UCSD-AML1 (cell line): Measurements from ENCODE around the gene CEBPG.

Experiments used
- DNase-seq: peaks from one replicate; lab custom pipeline; 2025; ENCODE audit not compliant: unreplicated experiment; lab: John Stamatoyannopoulos, UW

Gene CEBPG

GRCh38 chr19:33350538-33351309 lies 22.8 kb upstream of the CEBPG start:
- DNase-seq: no peak

- DNase-seq: no peak
Observed at GRCh38 chr19:33355535-33355934, 18.0 kb upstream of the CEBPG start.

GRCh38 chr19:33357556-33357955 lies 16.0 kb upstream of the CEBPG start:
- no peak for DNase-seq

GRCh38 chr19:33358408-33358807 lies 15.1 kb upstream of the CEBPG start:
- no peak for DNase-seq

- no peak for DNase-seq
Observed at GRCh38 chr19:33359581-33359980, 13.9 kb upstream of the CEBPG start.

GRCh38 chr19:33362508-33363228 lies 10.8 kb upstream of the CEBPG start:
- no peak for DNase-seq

GRCh38 chr19:33363476-33363875 lies 10.0 kb upstream of the CEBPG start:
- no peak for DNase-seq

- no peak for DNase-seq
Observed at GRCh38 chr19:33365691-33366090, 7.8 kb upstream of the CEBPG start.

- DNase-seq: no peak
Observed at GRCh38 chr19:33366127-33366526, 7.4 kb upstream of the CEBPG start.

- DNase-seq: no peak
Observed at GRCh38 chr19:33366897-33367296, 6.6 kb upstream of the CEBPG start.

- DNase-seq: no peak
Observed at GRCh38 chr19:33368074-33368864, 5.2 kb upstream of the CEBPG start.

- no peak for DNase-seq
Observed at GRCh38 chr19:33370783-33371182, 2.7 kb upstream of the CEBPG start.

- DNase-seq: no peak
Observed at GRCh38 chr19:33374236-33374714, 766 bp downstream of the CEBPG start.

GRCh38 chr19:33375156-33375836 lies 1.8 kb downstream of the CEBPG start:
- DNase-seq: no peak

- no peak for DNase-seq
Observed at GRCh38 chr19:33375837-33376159, 2.3 kb downstream of the CEBPG start.

GRCh38 chr19:33376423-33376822 lies 2.9 kb downstream of the CEBPG start:
- no peak for DNase-seq

GRCh38 chr19:33376941-33377557 lies 3.5 kb downstream of the CEBPG start:
- no peak for DNase-seq

GRCh38 chr19:33377586-33378475 lies 4.3 kb downstream of the CEBPG start:
- no peak for DNase-seq

- DNase-seq: no peak
Observed at GRCh38 chr19:33379151-33379829, 5.8 kb downstream of the CEBPG start.
